MCF 10A (cell line): ENCODE measurements around the gene RHBDD1. TPM values are rescaled to one million over a fixed set of nuclear protein-coding genes. Genes with fewer than 3 reads are reported as not detected.

Experiments used
- BruUV-seq: library from RNA; stranded (reverse); fragments of 400-500 nt; replicated peaks from 2 replicates; lab custom pipeline; 2021; lab: Mats Ljungman, UMichigan
- CTCF ChIA-PET: fragments of 300-600 bp; sonication (Branson Sonifier 250); formaldehyde crosslinking; extraction: SDS; loops from one replicate; lab custom pipeline; 2021; ENCODE audit warnings: antibody characterized with exemption, inconsistent platforms; lab: Yijun Ruan, JAX
- POLR2A ChIA-PET: fragments of 300-600, 350-650 bp; sonication (Branson Sonifier 250); formaldehyde crosslinking; extraction: SDS; loops from one replicate; lab custom pipeline; 2020; ENCODE audit warnings: antibody characterized with exemption, inconsistent platforms; lab: Yijun Ruan, JAX
- DNase-seq: peaks from one replicate; pipeline ENCODE4 v3.0.0-alpha.2; 2018; ENCODE audit not compliant: unreplicated experiment
- H3K27ac Mint-ChIP-seq: one replicate; pipeline ENCODE4 v1.8.0; 2022; ENCODE audit warnings: mild to moderate bottlenecking, low read depth, mixed read lengths; ENCODE audit not compliant: unreplicated experiment
- H3K27me3 Mint-ChIP-seq: one replicate; pipeline ENCODE4 v1.8.0; 2022; ENCODE audit warnings: mixed read lengths; ENCODE audit not compliant: insufficient read depth, unreplicated experiment
- H3K36me3 Mint-ChIP-seq: one replicate; pipeline ENCODE4 v1.8.0; 2022; ENCODE audit warnings: mild to moderate bottlenecking, moderate library complexity, mixed read lengths; ENCODE audit not compliant: insufficient read depth, unreplicated experiment
- H3K4me1 Mint-ChIP-seq: one replicate; pipeline ENCODE4 v1.8.0; 2022; ENCODE audit warnings: mixed read lengths; ENCODE audit not compliant: insufficient read depth, unreplicated experiment
- H3K4me3 Mint-ChIP-seq: one replicate; pipeline ENCODE4 v1.8.0; 2022; ENCODE audit warnings: mild to moderate bottlenecking, moderate library complexity, mixed read lengths; ENCODE audit not compliant: unreplicated experiment
- H3K9me3 Mint-ChIP-seq: one replicate; pipeline ENCODE4 v1.8.0; 2022; ENCODE audit warnings: mixed read lengths; ENCODE audit not compliant: unreplicated experiment
- CTCF ChIP-seq: fragments of 200-600 bp; IDR thresholded peaks from one replicate; pipeline ENCODE4 v1.8.0; 2022; ENCODE audit warnings: antibody characterized with exemption, mild to moderate bottlenecking; ENCODE audit not compliant: unreplicated experiment
- intact Hi-C: fragments of 100-400 bp; cut with micrococcal nuclease; formaldehyde crosslinking; loops from 2 replicates; pipeline ENCODE4 v1.14.1; 2022
- total RNA-seq: library from RNA; stranded (reverse); gene quantifications from 2 replicates; pipeline ENCODE4 v1.2.3, GENCODE V29; 2022

RHBDD1 gene
- total RNA-seq, 1 experiment from 2014 or later, result 76.0 TPM

GRCh38 chr2:226978300-226978699 lies 142.4 kb downstream of the RHBDD1 start:
- CTCF ChIA-PET, result interaction anchor here (0.6 to 1.7 kb wide), 4 partner anchors 62 to 1545 kb away, joined by 3 to 5 read pairs (median 3); no protein-coding TSS in a partner anchor
- DNase-seq, result no peak
- no TSS peak for BruUV-seq
- Mint-ChIP-seq H3K9me3 (no peaks in the 10 kb centered on the region), H3K27ac (no peak overlapping the region), H3K4me1 (peaks cover 26% of the 10 kb centered on the region), H3K4me3 (no peak overlapping the region), H3K36me3 (no peaks in the 10 kb centered on the region), H3K27me3 (no peaks in the 10 kb centered on the region)
- POLR2A ChIA-PET, result interaction anchor here (0.6 to 3.0 kb wide), 3 partner anchors 143 to 532 kb away, joined by 3 to 20 read pairs (median 4); partner anchors contain the start of gene RHBDD1
- TF ChIP-seq CTCF, result no peak
- intact Hi-C loops, result no loop called here

GRCh38 chr2:226979004-226979403 lies 143.2 kb downstream of the RHBDD1 start:
- Mint-ChIP-seq H3K36me3 (no peaks in the 10 kb centered on the region), H3K27me3 (no peaks in the 10 kb centered on the region), H3K4me3 (no peak overlapping the region), H3K4me1 (peaks cover 26% of the 10 kb centered on the region), H3K9me3 (no peaks in the 10 kb centered on the region), H3K27ac (no peak overlapping the region)
- TF ChIP-seq CTCF, result no peak
- ChIA-PET POLR2A (interaction anchor here (0.5 kb wide), 1 partner anchor 116 kb away, joined by 3 read pairs; no protein-coding TSS in a partner anchor), CTCF (interaction anchor here (0.6 to 1.7 kb wide), 3 partner anchors 62 to 1313 kb away, joined by 3 to 5 read pairs (median 3); no protein-coding TSS in a partner anchor)
- intact Hi-C loops, result no loop called here
- DNase-seq, result no peak
- BruUV-seq, result no TSS peak

- POLR2A ChIA-PET, result interaction anchor here (0.6 to 2.6 kb wide), 2 partner anchors 146 to 863 kb away, joined by 4 to 12 read pairs; partner anchors contain the start of gene RHBDD1
- Mint-ChIP-seq H3K36me3 (no peaks in the 10 kb centered on the region), H3K9me3 (no peaks in the 10 kb centered on the region), H3K27me3 (no peaks in the 10 kb centered on the region), H3K4me1 (peaks cover 28% of the 10 kb centered on the region), H3K27ac (no peak overlapping the region), H3K4me3 (no peak overlapping the region)
- intact Hi-C loops, result no loop called here
- TF ChIP-seq CTCF, result no peak
- no peak for DNase-seq
- CTCF ChIA-PET, result interaction anchor here (0.6 to 2.2 kb wide), 9 partner anchors 146 to 1860 kb away, joined by 3 to 9 read pairs (median 4); partner anchors contain the start of gene RHBDD1
- no TSS peak for BruUV-seq
Observed at GRCh38 chr2:226981791-226982326, 146.0 kb downstream of the RHBDD1 start.

GRCh38 chr2:226983895-226984749 lies 148.3 kb downstream of the RHBDD1 start:
- no peak for TF ChIP-seq CTCF
- no peak overlapping the region for H3K4me3 Mint-ChIP-seq
- no TSS peak for BruUV-seq
- H3K27me3 Mint-ChIP-seq, result no peaks in the 10 kb centered on the region
- peaks cover 15% of the 10 kb centered on the region for H3K4me1 Mint-ChIP-seq
- no peaks in the 10 kb centered on the region for H3K9me3 Mint-ChIP-seq
- H3K36me3 Mint-ChIP-seq, result no peaks in the 10 kb centered on the region
- CTCF ChIA-PET, result interaction anchor here (0.6 to 1.1 kb wide), 4 partner anchors 39 to 375 kb away, joined by 3 to 4 read pairs (median 3); partner anchors contain the start of gene IRS1
- H3K27ac Mint-ChIP-seq, result no peak overlapping the region
- intact Hi-C loops, result loop anchor here (2.0 kb wide), 1 partner anchor 181 kb away; no protein-coding TSS in a partner anchor
- DNase-seq, result no peak
- POLR2A ChIA-PET, result interaction anchor here (2.6 kb wide), 1 partner anchor 149 kb away, joined by 12 read pairs; the partner anchor contains the start of gene RHBDD1
